ENCODE measurements around the gene ECM1.

The ECM1 gene

DNA sequence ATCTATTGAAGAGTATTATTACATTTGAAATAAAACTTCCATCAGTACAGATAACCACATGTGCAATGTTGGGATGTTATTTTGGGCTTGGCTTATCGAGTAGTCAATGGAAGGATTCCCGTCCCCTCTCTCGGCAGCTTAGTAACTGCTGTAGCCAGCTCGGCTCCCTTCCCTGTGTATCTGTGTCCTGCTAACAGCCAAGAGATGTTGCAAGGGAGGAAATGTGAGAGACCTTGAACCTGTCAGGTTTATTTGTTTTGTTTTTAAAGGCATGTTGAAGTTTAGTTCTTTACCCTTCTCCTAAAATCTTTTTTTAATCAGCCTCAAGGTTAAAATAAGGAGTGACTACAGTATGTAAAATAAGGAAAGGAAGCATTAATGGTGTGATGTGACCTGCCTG, 34.2 kb upstream of the ECM1 start:
- Mint-ChIP-seq H3K27ac (peak overlapping the region; percentile 74 to 89 (median 76)), H3K4me3 (no peak overlapping the region), H3K9me3 (no peaks in the 10 kb centered on the region), H3K36me3 (ENCODE audit: low read depth) (peaks cover 45% of the 10 kb centered on the region), H3K27me3 (ENCODE audit: low read depth) (peaks cover 5% of the 10 kb centered on the region), H3K4me1 (peaks cover 49% of the 10 kb centered on the region)
- TF ChIP-seq, protein P1, sequence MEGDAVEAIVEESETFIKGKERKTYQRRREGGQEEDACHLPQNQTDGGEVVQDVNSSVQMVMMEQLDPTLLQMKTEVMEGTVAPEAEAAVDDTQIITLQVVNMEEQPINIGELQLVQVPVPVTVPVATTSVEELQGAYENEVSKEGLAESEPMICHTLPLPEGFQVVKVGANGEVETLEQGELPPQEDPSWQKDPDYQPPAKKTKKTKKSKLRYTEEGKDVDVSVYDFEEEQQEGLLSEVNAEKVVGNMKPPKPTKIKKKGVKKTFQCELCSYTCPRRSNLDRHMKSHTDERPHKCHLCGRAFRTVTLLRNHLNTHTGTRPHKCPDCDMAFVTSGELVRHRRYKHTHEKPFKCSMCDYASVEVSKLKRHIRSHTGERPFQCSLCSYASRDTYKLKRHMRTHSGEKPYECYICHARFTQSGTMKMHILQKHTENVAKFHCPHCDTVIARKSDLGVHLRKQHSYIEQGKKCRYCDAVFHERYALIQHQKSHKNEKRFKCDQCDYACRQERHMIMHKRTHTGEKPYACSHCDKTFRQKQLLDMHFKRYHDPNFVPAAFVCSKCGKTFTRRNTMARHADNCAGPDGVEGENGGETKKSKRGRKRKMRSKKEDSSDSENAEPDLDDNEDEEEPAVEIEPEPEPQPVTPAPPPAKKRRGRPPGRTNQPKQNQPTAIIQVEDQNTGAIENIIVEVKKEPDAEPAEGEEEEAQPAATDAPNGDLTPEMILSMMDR (IDR thresholded peaks at IDR 0.05; ENCODE audit: unreplicated experiment in 3 of 3): no peak

DNA sequence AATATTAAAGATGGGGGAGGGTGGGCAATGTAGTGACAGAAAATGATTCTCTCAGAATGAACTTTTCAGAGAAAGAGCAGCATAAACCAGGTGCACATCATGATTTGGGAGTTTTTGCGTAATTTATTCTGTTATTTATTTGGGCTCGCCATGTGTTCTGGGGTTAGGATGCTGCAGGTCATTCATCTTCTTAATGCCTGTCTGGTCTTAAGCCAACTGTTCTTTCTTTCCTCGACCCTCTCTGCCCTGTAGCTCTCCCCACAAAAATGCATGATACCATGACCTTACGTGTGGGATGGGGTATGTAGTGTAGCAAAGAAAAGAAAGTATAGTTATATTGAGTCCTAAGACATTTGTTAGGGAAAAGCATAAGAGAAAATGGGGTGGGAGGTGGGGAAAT, 33.0 kb upstream of the ECM1 start:
- H3K4me3 Mint-ChIP-seq: peak overlapping the region in 1 of 3 experiments; percentile 17
- peaks cover 49% of the 10 kb centered on the region for H3K4me1 Mint-ChIP-seq
- TF ChIP-seq, protein P1 (IDR thresholded peaks at IDR 0.05; ENCODE audit: unreplicated experiment in 3 of 3): no peak
- H3K36me3 Mint-ChIP-seq (ENCODE audit: low read depth): peaks cover 44% of the 10 kb centered on the region
- H3K27me3 Mint-ChIP-seq (ENCODE audit: low read depth): peaks cover 5% of the 10 kb centered on the region
- peak overlapping the region; percentile 50 to 89 (median 76) for H3K27ac Mint-ChIP-seq
- no peaks in the 10 kb centered on the region for H3K9me3 Mint-ChIP-seq

GRCh38 chr1:150476754-150477153, 31.2 kb upstream of the ECM1 start:
- H3K36me3 Mint-ChIP-seq (ENCODE audit: low read depth): peaks cover 26% of the 10 kb centered on the region
- H3K4me3 Mint-ChIP-seq: peak overlapping the region in 1 of 3 experiments; percentile 1
- H3K9me3 Mint-ChIP-seq: no peaks in the 10 kb centered on the region
- peaks cover 5% of the 10 kb centered on the region for H3K27me3 Mint-ChIP-seq (ENCODE audit: low read depth)
- peak overlapping the region; percentile 50 to 89 (median 76) for H3K27ac Mint-ChIP-seq
- TF ChIP-seq, protein P1 (IDR thresholded peaks at IDR 0.05; ENCODE audit: unreplicated experiment in 3 of 3): no peak
- peaks cover 49% of the 10 kb centered on the region for H3K4me1 Mint-ChIP-seq

DNA sequence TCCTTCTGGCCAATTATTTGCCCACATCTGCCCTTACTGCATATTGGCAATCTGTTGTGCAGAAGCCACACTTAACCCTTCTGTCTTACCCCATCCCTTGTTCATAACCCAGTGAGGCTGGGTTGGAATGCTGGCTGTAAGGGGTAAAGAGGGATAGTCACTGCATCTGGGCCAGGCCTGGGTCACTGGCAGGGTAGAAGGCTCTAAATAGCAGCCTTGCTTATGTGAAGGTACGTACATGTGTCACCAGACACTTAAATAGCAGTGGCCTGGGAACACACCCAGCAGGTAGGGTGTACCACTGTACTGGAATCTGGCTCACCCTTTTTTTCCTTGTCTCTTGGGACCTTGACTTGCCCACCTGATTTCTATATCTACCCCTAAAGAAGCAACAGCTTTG, 30.6 kb upstream of the ECM1 start:
- Mint-ChIP-seq H3K27me3 (ENCODE audit: low read depth) (peaks cover 5% of the 10 kb centered on the region), H3K36me3 (ENCODE audit: low read depth) (peaks cover 20% of the 10 kb centered on the region), H3K27ac (peak overlapping the region; percentile 76 to 89 (median 85)), H3K4me1 (peaks cover 49% of the 10 kb centered on the region), H3K4me3 (no peak overlapping the region), H3K9me3 (no peaks in the 10 kb centered on the region)
- TF ChIP-seq, protein P1 (IDR thresholded peaks at IDR 0.05; ENCODE audit: unreplicated experiment in 3 of 3): no peak

DNA sequence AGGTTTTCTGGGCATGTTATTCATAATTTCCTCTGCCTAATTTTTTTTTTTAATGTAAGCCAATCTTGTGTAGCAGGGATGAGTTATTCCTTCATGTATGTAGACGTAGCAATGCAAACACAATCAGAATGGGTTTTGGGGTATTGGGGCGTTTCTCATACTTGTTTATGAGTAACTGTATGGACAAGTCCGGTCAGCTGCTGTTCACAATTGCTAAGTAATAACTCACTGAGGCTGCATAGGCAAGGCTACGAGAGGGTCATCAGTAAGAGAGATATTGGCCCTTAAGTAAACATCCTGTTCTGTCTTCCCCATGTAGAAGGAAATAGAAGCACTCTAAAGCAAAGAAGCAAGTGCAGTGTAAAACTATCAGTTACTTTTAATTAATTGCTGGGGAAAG, 30.2 kb upstream of the ECM1 start:
- TF ChIP-seq, protein P1 (IDR thresholded peaks at IDR 0.05; ENCODE audit: unreplicated experiment in 3 of 3): no peak
- peaks cover 49% of the 10 kb centered on the region for H3K4me1 Mint-ChIP-seq

GRCh38 chr1:150479370-150479769, 28.5 kb upstream of the ECM1 start:
- Mint-ChIP-seq H3K36me3 (ENCODE audit: low read depth) (peaks cover 3% of the 10 kb centered on the region), H3K27me3 (ENCODE audit: low read depth) (peaks cover 5% of the 10 kb centered on the region)

More for the DNA sequence above, 30.2 kb upstream of the ECM1 start:
- H3K27ac Mint-ChIP-seq: peak overlapping the region; percentile 76 to 89 (median 85)
- H3K4me3 Mint-ChIP-seq: no peak overlapping the region
- no peaks in the 10 kb centered on the region for H3K9me3 Mint-ChIP-seq
- H3K36me3 Mint-ChIP-seq (ENCODE audit: low read depth): peaks cover 16% of the 10 kb centered on the region
- peaks cover 5% of the 10 kb centered on the region for H3K27me3 Mint-ChIP-seq (ENCODE audit: low read depth)

More at GRCh38 chr1:150479370-150479769, 28.5 kb upstream of the ECM1 start:
- Mint-ChIP-seq H3K4me3 (no peak overlapping the region), H3K9me3 (no peaks in the 10 kb centered on the region), H3K27ac (no peak overlapping the region), H3K4me1 (peaks cover 39% of the 10 kb centered on the region)
- TF ChIP-seq, protein P1 (IDR thresholded peaks at IDR 0.05; ENCODE audit: unreplicated experiment in 3 of 3): no peak
